Cardiac muscle cell (in vitro differentiated cells and primary cell): ENCODE data around the gene CNTN5. TPM values are rescaled to one million over a fixed set of nuclear protein-coding genes. Genes with fewer than 3 reads are reported as not detected.

ENCODE experiments used
- DNase-seq, 2 donors: peaks; one replicate each; pipeline versions ENCODE4 v3.0.0 to v3.0.0-alpha.2; 2010 to 2017; ENCODE audit warnings: low read depth in 1 of 2, low spot score in 1 of 2
- H3K27ac ChIP-seq: fragments of 200-600 bp; sonication (generic); 2 replicates; pipeline ENCODE4 v1.5.1; 2016
- H3K27me3 ChIP-seq: fragments of 200-600 bp; sonication (generic); 2 replicates; pipeline ENCODE4 v1.6.0; 2016; ENCODE audit warnings: control low read depth
- H3K36me3 ChIP-seq: fragments of 200-600 bp; sonication (generic); 2 replicates; pipeline ENCODE4 v1.5.1; 2016; ENCODE audit warnings: control low read depth
- H3K4me1 ChIP-seq: fragments of 200-600 bp; sonication (generic); 2 replicates; pipeline ENCODE4 v1.8.1; 2017; ENCODE audit warnings: low read depth, mild to moderate bottlenecking, mixed run types
- H3K4me3 ChIP-seq: fragments of 200-600 bp; sonication (generic); 2 replicates; pipeline ENCODE4 v1.5.1; 2016; ENCODE audit warnings: mild to moderate bottlenecking
- H3K9me3 ChIP-seq: fragments of 200-600 bp; sonication (generic); 2 replicates; pipeline ENCODE4 v1.5.1; 2017; ENCODE audit warnings: low read depth, mild to moderate bottlenecking, control low read depth
- CTCF ChIP-seq: IDR thresholded peaks from 2 replicates; pipeline ENCODE4 v1.5.1; 2012; ENCODE audit warnings: low read depth, mild to moderate bottlenecking, low read length
- polyA plus RNA-seq: library from polyadenylated mRNA; unstranded; fragments of >200 nt; fragmentation: Nextera tagmentation; extraction: Ambion mirVana; gene quantifications from 2 replicates; pipeline ENCODE4 v1.2.1, GENCODE V29; 2016
- total RNA-seq: library from RNA; depleted of rRNA; stranded (reverse); fragments of >200 nt; gene quantifications from 2 replicates; pipeline ENCODE4 v1.2.3, GENCODE V29; 2016

CNTN5 gene
- total and polyA plus RNA-seq, 2 experiments from 2014 or later: 30.0 to 41.3 TPM

GRCh38 chr11:100174881-100175280 is 1154.1 kb downstream of the CNTN5 start:
- Histone ChIP-seq H3K4me1 (no peaks in the 10 kb centered on the region), H3K27ac (no peak overlapping the region), H3K27me3 (no peaks in the 10 kb centered on the region), H3K36me3 (no peaks in the 10 kb centered on the region), H3K9me3 (no peaks in the 10 kb centered on the region), H3K4me3 (no peak overlapping the region)
- TF ChIP-seq CTCF: no peak
- DNase-seq: no peak

- no peak overlapping the region for H3K27ac ChIP-seq
- no peaks in the 10 kb centered on the region for H3K4me1 ChIP-seq
- no peaks in the 10 kb centered on the region for H3K27me3 ChIP-seq
- H3K4me3 ChIP-seq: no peak overlapping the region
- TF ChIP-seq CTCF: no peak
- no peaks in the 10 kb centered on the region for H3K36me3 ChIP-seq
- DNase-seq: no peak
- H3K9me3 ChIP-seq: no peaks in the 10 kb centered on the region
Observed at GRCh38 chr11:100176456-100176855, 1155.7 kb downstream of the CNTN5 start.

- no peaks in the 10 kb centered on the region for H3K9me3 ChIP-seq
- H3K4me3 ChIP-seq: no peak overlapping the region
- H3K27me3 ChIP-seq: no peaks in the 10 kb centered on the region
- H3K4me1 ChIP-seq: no peaks in the 10 kb centered on the region
- DNase-seq: no peak
- H3K27ac ChIP-seq: no peak overlapping the region
- TF ChIP-seq CTCF: no peak
- no peaks in the 10 kb centered on the region for H3K36me3 ChIP-seq
Observed at GRCh38 chr11:100177651-100178050, 1156.9 kb downstream of the CNTN5 start.

GRCh38 chr11:100182350-100182749 is 1161.6 kb downstream of the CNTN5 start:
- no peak overlapping the region for H3K27ac ChIP-seq
- no peaks in the 10 kb centered on the region for H3K27me3 ChIP-seq
- H3K4me3 ChIP-seq: no peak overlapping the region
- H3K36me3 ChIP-seq: no peaks in the 10 kb centered on the region
- H3K4me1 ChIP-seq: no peaks in the 10 kb centered on the region
- H3K9me3 ChIP-seq: no peaks in the 10 kb centered on the region
- no peak for DNase-seq
- no peak for TF ChIP-seq CTCF

- no peak overlapping the region for H3K27ac ChIP-seq
- no peaks in the 10 kb centered on the region for H3K27me3 ChIP-seq
- no peaks in the 10 kb centered on the region for H3K9me3 ChIP-seq
- no peak for DNase-seq
- H3K4me1 ChIP-seq: no peaks in the 10 kb centered on the region
- TF ChIP-seq CTCF: no peak
- H3K36me3 ChIP-seq: no peaks in the 10 kb centered on the region
- H3K4me3 ChIP-seq: no peak overlapping the region
Observed at GRCh38 chr11:100182927-100183326, 1162.2 kb downstream of the CNTN5 start.

- no peak for DNase-seq
- H3K4me1 ChIP-seq: no peaks in the 10 kb centered on the region
- H3K27ac ChIP-seq: no peak overlapping the region
- no peak overlapping the region for H3K4me3 ChIP-seq
- no peaks in the 10 kb centered on the region for H3K9me3 ChIP-seq
- no peaks in the 10 kb centered on the region for H3K27me3 ChIP-seq
- no peak for TF ChIP-seq CTCF
- H3K36me3 ChIP-seq: no peaks in the 10 kb centered on the region
Observed at GRCh38 chr11:100185588-100185987, 1164.8 kb downstream of the CNTN5 start.
